KMS-11 (cell line): ENCODE measurements around the gene LRP10.
A peak's percentile ranks its signal among the peaks of the same experiment; 100 is the strongest.
"Not testable (repeated sequence)": the region's sequence is repeated elsewhere in the genome, so short reads cannot be mapped to it uniquely, and the experiment has no call there.

Experiments used
- H2AFZ ChIP-seq: fragments of 200-600 bp; sonication (generic); 2 replicates; pipeline ENCODE4 v1.6.1; 2016; ENCODE audit warnings: antibody characterized with exemption, mixed run types, low read depth
- H3K27ac ChIP-seq: fragments of 200-600 bp; sonication (generic); 2 replicates; pipeline ENCODE4 v1.6.1; 2016; ENCODE audit warnings: mild to moderate bottlenecking, mixed run types
- H3K27me3 ChIP-seq: fragments of 200-600 bp; sonication (generic); 2 replicates; pipeline ENCODE4 v1.6.1; 2017; ENCODE audit warnings: mild to moderate bottlenecking, low read depth, mixed run types, moderate library complexity; ENCODE audit not compliant: insufficient read depth
- H3K36me3 ChIP-seq: fragments of 200-600 bp; sonication (generic); 2 replicates; pipeline ENCODE4 v1.6.1; 2017; ENCODE audit warnings: mild to moderate bottlenecking, mixed run types; ENCODE audit not compliant: insufficient read depth
- H3K4me1 ChIP-seq: fragments of 200-600 bp; sonication (generic); 2 replicates; pipeline ENCODE4 v1.6.1; 2016; ENCODE audit warnings: mild to moderate bottlenecking, low read depth, mixed run types; ENCODE audit not compliant: poor library complexity, severe bottlenecking
- H3K4me2 ChIP-seq: fragments of 200-600 bp; sonication (generic); 2 replicates; pipeline ENCODE4 v1.7.0; 2016; ENCODE audit warnings: mild to moderate bottlenecking, mixed run types
- H3K4me3 ChIP-seq: fragments of 200-600 bp; sonication (generic); IDR thresholded peaks from 2 replicates; pipeline ENCODE4 v1.6.1; 2017; ENCODE audit warnings: low read depth, low read length, mixed read lengths; ENCODE audit not compliant: insufficient read depth
- H3K79me2 ChIP-seq: fragments of 200-600 bp; sonication (generic); 2 replicates; pipeline ENCODE4 v1.6.1; 2016; ENCODE audit warnings: low read depth, mixed run types; ENCODE audit not compliant: insufficient read depth
- H3K9ac ChIP-seq: fragments of 200-600 bp; sonication (generic); 2 replicates; pipeline ENCODE4 v1.6.1; 2016; ENCODE audit warnings: mild to moderate bottlenecking, mixed run types
- H4K20me1 ChIP-seq: fragments of 200-600 bp; sonication (generic); 2 replicates; pipeline ENCODE4 v1.6.1; 2016; ENCODE audit warnings: mild to moderate bottlenecking, mixed run types; ENCODE audit not compliant: insufficient read depth
- CTCF ChIP-seq: fragments of 200-600 bp; sonication (generic); conservative IDR thresholded peaks from 2 replicates; pipeline ENCODE4 v1.6.1; 2017; ENCODE audit warnings: low read depth, mild to moderate bottlenecking, antibody characterized with exemption, low read length, moderate library complexity, mixed read lengths

The LRP10 gene

GRCh38 chr14:22910916-22911315, 39.4 kb downstream of the LRP10 start:
- no peak for TF ChIP-seq CTCF
- Histone ChIP-seq H3K27me3 (no peaks in the 10 kb centered on the region), H3K4me2 (no peak overlapping the region; the same call in 1 of the 2 replicates), H3K9ac (no peak overlapping the region), H3K27ac (no peak overlapping the region), H3K36me3 (no peaks in the 10 kb centered on the region), H2AFZ (no peak overlapping the region), H3K79me2 (peaks cover 53% of the 10 kb centered on the region; the same call in 1 of the 2 replicates), H4K20me1 (no peaks in the 10 kb centered on the region), H3K4me1 (peaks cover 50% of the 10 kb centered on the region), H3K4me3 (no peak overlapping the region)

GRCh38 chr14:22914836-22915235, 43.3 kb downstream of the LRP10 start:
- H3K79me2 ChIP-seq, result peaks cover 78% of the 10 kb centered on the region
- H3K4me2 ChIP-seq, H3K27me3 ChIP-seq, H3K27ac ChIP-seq, H3K36me3 ChIP-seq, H4K20me1 ChIP-seq, H3K4me3 ChIP-seq, H3K9ac ChIP-seq, H2AFZ ChIP-seq: not testable (repeated sequence)
- H3K4me1 ChIP-seq, result peaks cover 44% of the 10 kb centered on the region

GRCh38 chr14:22915886-22916521, 44.5 kb downstream of the LRP10 start:
- Histone ChIP-seq H2AFZ (no peak overlapping the region), H3K9ac (no peak overlapping the region), H3K4me3 (no peak overlapping the region), H3K27me3 (no peaks in the 10 kb centered on the region), H3K4me2 (no peak overlapping the region), H3K27ac (no peak overlapping the region), H4K20me1 (no peaks in the 10 kb centered on the region), H3K36me3 (no peaks in the 10 kb centered on the region), H3K4me1 (peaks cover 45% of the 10 kb centered on the region), H3K79me2 (peaks cover 70% of the 10 kb centered on the region)
- TF ChIP-seq CTCF, result no peak

GRCh38 chr14:22918804-22919600, 47.5 kb downstream of the LRP10 start, which contains the start of gene RBM23:
TSS of gene RBM23 (minus strand) at chr14:22919149.
- Histone ChIP-seq H3K9ac (peak within 1 kb of the TSS; percentile 87), H3K4me2 (peak within 1 kb of the TSS; percentile 64), H3K4me3 (no peak within 1 kb of the TSS), H3K36me3 (no peaks in the 10 kb centered on the region), H3K4me1 (peaks cover 30% of the 10 kb centered on the region), H3K27me3 (no peaks in the 10 kb centered on the region), H3K27ac (peak within 1 kb of the TSS; percentile 92), H2AFZ (peak within 1 kb of the TSS; percentile 41; the same call in 1 of the 2 replicates), H4K20me1 (no peaks in the 10 kb centered on the region), H3K79me2 (peaks cover 44% of the 10 kb centered on the region)
- no peak for TF ChIP-seq CTCF

GRCh38 chr14:22919601-22919921, 48.0 kb downstream of the LRP10 start:
- H3K4me2 ChIP-seq, result peak overlapping the region; percentile 62
- no peak overlapping the region for H2AFZ ChIP-seq
- H3K4me1 ChIP-seq, result peaks cover 30% of the 10 kb centered on the region
- no peaks in the 10 kb centered on the region for H4K20me1 ChIP-seq
- TF ChIP-seq CTCF, result no peak
- no peaks in the 10 kb centered on the region for H3K36me3 ChIP-seq
- H3K27ac ChIP-seq, result peak overlapping the region; percentile 66
- H3K9ac ChIP-seq, result no peak overlapping the region; the same call in 1 of the 2 replicates
- no peak overlapping the region for H3K4me3 ChIP-seq
- peaks cover 38% of the 10 kb centered on the region for H3K79me2 ChIP-seq
- no peaks in the 10 kb centered on the region for H3K27me3 ChIP-seq
